HUDEP-2 (cell line): Measurements from ENCODE around the gene LIMS1.
"Not testable (repeated sequence)": the region's sequence is repeated elsewhere in the genome, so short reads cannot be mapped to it uniquely, and the experiment has no call there.

Experiments
- DNase-seq, 76 experiments: peaks; one replicate each; lab custom pipeline; 2025; ENCODE audit not compliant: unreplicated experiment in 76 of 76; lab: John Stamatoyannopoulos, UW

The LIMS1 gene

DNA sequence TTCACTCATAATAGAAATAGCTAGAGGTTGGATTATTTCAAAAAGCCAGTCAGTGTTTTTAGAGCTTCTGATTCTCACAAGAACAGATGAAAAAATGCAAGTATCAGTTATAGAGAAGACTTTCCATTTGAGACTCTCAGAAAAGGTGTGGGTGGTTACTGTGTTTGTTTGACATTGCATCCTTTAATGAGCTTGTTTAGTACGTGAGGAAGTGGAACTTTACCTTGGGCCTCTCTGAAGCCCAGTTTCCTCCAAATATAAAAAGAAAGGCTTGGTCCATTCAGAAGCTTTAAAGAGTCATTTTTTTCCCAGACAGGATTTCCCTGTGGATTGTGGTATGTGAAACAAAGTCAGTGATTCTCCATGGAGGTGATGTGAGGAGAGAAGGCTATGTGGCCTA is 95.1 kb downstream of the LIMS1 start:
- DNase-seq, result no peak

DNA sequence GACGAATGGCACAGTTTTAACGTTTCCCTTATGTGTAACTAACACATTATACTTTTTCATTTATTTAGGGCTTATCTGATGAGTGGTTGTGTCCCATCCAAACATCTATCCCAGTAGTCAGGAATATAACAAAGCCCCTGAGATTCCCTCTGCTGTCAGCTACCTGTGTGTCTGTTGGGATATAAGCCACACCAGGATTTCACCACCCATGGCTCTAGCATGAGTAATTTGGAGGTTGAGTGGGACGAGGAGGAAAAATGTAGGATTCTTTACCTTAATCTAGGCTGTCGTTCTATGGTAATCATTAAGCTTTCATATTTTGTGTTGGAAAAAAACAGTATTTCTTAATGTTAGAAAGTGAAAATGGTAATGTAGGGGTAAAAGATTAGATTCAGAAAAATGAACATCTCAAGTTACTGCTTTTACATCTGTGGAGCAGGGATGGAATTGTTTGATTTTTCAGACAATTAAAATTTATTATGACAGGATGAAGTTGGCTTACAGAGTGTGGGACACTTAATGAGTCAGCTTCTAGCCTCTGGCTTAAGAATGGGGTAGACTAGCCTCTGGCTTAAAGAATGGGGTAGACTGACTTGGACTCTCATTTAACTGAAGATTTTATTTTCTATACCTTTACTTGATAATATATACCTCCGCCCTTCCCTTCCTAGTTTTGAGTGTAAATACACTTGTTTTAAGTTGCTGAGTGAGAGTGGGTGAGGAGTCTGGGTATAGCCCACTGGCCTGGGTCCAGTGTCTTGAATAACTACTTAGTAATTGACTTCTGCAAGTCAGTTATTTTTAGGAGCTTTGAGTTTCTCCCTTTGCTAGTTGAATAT is 96.5 kb downstream of the LIMS1 start:
- DNase-seq, result no peak

DNA sequence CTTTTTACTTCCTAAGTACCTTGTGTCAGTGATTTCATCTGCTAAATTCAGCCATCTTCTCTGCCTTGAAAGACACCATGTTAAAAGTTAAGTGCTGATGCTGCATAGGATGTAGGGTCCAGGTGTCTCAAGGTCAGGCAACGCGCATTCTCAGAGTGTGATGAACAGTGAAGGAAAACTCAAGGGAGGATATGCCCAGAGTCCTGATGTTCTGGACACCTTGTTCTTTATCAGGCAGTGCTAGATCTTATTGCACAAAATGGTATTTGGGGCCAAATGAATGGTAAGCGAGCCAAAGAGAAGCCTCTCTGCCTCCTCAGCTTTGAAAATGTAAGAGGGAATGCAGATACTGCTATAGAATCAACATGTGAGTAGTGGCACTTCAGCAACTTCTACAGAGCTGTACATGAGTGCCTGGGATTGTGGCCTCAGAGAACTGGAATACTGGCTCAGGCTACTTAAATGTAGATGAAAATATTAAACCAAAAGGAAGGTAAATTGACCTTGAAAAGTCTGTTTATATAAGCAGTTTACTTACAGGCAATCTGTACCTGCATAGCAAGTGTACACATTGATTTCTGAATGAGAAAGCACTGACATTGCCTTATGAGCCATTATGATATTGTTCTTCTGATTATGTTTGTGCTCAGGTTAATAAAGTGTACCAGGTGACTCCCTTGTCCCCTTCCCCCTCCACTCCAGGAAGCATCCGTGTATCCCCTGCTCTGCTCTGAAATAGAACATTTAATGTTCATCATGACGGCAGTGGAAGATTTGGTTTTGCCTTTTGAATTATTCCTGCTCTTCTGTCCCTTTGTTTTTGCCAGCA is 98.3 kb downstream of the LIMS1 start:
- no peak for DNase-seq

DNA sequence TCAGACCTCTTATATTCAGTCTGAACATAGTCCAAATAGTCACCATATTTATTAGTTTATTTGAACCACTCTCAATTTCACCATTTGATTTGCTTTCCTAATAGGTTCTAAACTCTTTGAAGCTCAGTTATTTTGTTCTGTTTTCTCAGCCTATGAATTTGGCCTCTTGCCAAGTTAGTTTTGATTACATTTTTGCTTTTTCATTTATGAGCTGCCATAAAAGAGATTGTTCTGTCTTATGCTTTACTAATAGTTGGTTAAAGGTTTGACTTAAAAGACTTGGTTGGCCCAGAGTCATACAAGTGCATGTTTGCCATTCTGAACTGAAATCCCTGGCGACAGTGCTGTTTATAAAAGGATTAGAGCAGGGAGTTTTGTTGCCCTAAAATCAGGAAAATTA is 99.1 kb downstream of the LIMS1 start:
- DNase-seq, result no peak

DNA sequence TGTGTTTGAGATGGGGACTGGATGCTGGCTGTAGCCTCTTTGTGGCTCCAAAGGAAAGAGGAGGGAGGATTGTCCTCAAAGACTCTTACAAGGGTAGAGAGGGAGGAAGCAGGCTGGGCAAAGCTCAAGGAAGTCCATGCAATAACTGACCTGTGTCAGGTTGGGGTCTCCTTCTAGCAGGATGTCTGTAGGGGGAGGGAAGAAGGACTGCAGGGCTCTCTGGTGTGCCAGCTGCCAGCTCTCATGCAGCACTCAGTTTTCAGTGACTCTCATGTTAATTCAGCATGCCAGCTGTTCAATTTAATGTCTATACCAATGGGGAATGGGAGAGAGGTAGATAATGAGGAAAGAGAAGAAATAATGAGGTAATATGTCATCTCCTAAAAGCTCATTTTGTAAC is 99.7 kb downstream of the LIMS1 start:
- DNase-seq, result no peak

DNA sequence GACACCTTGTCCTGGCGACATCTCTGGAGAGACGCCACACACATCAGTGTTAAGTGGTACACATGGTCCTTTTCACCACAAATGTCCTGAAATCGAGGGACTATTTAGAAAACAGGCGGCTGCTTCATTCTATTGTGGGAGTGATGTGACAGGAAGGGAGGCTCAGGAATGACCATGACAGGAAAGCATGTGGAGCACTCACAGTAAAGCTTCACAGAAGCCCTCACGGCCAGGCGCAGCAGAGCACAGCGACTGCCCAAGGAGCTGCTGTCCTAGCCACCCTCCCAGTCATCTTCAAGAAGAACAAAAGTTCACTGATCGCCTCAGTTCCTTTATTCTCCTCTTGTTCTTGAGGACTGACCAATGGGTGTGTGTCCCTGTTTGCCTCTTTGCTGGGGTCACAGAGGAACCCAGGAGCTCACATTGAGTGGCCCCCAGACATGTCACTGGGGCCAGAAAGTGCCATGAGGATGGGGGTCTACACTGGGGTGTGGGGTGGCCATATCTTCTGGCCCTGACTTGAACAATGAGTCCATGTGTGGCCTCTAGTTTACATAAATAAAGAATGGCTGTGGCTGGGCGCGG is 100.4 kb downstream of the LIMS1 start:
- DNase-seq, result no peak

DNA sequence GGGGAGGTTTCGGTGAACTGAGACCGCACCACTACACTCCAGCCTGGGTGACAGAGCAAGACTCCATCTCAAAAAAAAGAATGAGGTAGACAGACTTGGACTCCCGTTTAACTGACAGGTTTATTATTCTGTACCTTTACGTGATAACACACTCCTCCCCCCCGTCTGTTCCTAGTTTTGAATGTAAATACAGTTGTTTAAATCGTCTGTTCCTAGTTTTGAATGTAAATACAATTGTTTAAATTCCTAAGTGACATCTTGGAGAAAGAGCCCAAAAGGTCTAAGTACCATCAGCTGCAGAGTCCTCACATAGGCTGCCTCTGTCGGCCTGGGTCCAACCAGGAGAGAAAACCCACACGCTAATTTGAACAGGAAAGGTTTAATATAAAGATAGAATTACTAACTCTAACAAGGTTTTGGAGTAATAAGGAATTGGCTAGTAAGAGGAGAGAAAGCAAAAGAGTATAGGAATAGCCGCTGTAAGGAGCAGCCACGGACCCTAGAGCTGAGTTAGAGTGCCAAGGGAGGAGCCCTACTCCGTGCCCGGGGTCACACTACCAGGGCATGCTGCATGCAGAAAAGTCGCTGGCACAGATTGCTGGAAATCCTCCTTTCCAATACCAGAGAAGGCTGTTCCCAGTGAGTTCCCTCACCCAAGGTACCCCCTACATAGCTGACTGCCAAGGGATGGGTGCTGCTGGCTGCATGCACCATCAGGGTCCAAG is 101.5 kb downstream of the LIMS1 start:
- no peak for DNase-seq

DNA sequence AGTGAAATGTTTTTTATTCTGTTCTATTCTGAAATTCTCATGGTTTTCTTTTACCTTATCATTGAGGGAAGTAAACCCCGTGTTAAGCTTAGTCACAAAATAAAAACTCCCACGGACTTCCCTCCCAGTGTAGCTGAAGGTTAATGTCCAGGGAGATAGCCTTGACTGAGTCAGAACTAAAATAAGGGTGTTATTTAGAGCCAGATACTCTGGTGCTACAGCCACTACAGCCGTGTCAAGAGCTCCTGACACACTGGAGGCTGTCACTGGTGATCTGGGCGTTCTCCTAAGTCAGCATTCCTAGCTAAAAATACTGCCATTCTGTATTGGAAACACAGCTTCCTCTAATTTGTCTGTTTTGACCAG is 103.0 kb downstream of the LIMS1 start:
- DNase-seq, result peak in 45 of 76 experiments; percentile 9 to 82 (median 45)

DNA sequence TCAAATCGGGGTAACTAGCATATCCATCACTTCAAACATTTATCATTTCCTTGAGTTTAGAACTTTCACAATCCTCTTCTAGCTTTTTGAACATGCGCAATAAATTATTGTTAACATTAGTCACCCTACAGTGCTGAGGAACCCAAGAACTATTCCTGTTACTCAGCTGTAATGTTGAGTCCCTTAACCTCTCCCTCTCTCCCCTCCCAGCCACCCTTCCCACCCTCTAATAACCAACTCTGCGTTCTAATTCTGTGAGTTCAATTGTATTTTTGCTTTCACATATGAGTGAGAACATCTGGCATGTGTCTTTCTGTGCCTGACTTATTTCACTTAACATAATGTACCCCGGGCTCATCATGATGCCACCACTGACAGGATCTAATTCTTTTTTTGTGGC is 106.5 kb downstream of the LIMS1 start:
- no peak for DNase-seq

DNA sequence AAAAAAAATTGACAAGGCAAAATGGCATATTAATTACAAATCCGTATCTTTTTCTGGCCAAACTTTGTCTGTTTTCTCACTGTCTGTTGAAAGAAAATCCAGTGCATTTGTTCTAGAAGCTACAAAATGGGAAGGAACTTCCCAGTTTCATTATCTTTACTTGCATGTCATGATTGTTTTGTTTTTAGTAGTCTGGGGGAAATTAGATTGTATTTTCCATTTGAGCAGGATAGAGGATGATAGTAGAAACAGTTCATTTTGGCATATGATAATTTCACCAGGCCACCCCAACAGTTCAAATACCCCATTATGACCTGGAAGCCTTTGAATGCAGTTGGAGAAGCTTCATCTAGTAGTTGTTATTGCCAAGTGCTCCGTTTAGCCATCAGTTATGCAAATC is 107.5 kb downstream of the LIMS1 start:
- DNase-seq, result no peak

DNA sequence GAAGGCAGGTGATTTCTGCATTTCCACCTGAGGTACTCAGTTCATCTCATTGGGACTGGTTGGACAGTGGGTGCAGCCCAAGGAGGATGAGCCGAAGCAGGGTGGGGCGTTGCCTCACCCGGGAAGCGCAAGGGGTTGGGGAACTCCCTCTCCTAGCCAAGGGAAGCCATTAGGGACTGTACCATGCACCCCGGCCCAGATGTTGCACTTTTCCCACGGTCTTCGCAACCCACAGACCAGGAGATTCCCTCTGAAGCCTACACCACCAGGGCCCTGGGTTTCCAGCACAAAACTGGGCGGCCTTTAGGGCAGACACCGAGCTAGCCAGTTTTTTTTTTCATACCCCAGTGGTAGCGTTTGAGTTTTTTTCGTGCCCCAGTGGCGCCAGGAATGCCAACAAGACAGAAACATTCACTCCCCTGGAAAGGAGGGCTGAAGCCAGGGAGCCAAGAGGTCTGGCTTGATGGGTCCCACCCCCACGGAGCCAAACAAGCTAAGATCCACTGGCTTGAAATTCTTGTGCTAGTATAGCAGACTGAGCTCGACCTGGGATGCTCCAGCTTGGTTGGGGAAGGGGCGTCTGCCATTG is 109.1 kb downstream of the LIMS1 start:
- DNase-seq, result no peak

DNA sequence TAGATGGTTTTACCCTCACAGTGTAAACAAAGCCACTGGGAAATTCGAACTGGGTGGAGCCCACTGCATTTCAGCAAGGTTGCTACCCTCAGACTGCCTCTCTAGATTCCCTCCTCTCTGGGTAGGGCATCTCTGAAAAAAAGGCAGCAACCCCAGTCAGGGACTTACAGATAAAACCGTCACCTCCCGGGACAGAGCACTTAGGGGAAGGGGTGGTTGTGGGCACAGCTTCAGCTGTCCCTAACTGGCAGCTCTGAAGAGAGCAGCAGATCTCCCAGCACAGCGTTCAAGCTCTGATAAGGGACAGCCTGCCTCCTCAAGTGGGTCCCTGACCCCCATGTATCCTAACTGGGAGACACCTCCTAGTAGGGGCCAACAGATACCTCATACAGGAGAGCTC is 109.6 kb downstream of the LIMS1 start:
- DNase-seq, result not testable (repeated sequence)

DNA sequence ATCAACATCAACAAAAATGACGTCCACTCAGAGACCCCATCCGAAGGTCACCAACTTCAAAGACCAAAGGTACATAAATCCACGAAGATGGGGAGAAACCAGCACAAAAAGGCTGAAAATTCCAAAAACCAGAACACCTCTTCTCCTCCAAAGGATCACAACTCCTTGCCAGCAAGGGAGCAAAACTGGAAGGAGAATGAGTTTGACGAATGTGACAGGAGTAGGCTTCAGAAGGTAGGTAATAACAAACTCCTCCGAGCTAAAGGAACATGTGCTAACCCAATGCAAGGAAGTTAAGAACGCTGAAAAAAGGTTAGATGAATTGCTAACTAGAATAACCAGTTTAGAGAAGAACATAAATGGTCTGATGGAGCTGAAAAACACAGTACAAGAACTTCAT is 110.2 kb downstream of the LIMS1 start:
- not testable (repeated sequence) for DNase-seq

DNA sequence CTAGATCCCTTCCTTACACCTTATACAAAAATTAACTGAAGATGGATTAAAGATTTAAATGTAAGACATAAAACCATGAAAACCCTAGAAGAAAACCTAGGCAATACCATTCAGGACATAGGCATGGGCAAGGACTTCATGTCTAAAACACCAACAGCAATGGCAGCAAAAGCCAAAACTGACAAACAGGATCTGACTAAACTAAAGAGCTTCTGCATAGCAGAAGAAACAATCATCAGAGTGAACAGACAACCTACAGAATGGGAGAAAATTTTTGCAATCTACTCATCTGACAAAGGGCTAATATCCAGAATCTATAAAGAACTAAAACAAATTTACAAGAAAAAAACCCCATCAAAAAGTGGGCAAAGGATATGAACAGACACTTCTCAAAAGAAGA is 114.5 kb downstream of the LIMS1 start:
- not testable (repeated sequence) for DNase-seq

DNA sequence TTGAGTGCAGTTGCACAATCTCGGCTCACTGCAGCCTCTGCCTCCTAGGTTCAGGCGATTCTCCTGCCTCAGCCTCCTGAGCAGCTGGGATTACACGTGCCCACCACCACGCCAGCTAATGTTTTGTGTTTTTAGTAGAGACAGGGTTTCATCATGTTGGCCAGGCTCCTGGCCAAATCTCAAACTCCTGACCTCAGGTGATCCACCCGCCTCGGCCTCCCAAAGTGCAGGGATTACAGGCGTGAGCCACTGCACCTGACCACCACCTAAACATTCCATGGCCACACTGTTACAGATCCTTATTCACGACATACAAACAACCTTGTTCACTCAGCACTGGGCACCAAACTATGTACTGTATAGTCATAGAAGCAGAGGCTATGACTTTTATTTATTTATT is 116.2 kb downstream of the LIMS1 start:
- not testable (repeated sequence) for DNase-seq

DNA sequence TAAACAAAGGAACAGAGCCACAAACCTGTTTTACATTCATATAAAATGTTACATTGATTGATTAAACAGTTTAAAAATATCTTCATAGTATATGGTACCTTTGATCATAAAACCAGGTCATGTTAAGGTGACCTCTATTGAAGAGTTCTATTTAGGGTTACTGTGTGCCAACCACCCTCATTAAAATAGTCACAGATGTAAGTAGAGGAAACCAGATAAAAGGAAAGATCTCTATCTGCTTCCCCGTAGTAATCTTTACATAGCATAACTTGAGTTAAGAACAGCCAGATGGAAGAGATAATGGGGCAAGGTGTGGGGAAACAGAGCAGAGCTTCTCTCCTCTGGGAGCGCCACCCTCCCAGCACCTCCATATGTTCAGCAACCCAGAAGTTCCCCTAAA is 117.2 kb downstream of the LIMS1 start:
- not testable (repeated sequence) for DNase-seq

DNA sequence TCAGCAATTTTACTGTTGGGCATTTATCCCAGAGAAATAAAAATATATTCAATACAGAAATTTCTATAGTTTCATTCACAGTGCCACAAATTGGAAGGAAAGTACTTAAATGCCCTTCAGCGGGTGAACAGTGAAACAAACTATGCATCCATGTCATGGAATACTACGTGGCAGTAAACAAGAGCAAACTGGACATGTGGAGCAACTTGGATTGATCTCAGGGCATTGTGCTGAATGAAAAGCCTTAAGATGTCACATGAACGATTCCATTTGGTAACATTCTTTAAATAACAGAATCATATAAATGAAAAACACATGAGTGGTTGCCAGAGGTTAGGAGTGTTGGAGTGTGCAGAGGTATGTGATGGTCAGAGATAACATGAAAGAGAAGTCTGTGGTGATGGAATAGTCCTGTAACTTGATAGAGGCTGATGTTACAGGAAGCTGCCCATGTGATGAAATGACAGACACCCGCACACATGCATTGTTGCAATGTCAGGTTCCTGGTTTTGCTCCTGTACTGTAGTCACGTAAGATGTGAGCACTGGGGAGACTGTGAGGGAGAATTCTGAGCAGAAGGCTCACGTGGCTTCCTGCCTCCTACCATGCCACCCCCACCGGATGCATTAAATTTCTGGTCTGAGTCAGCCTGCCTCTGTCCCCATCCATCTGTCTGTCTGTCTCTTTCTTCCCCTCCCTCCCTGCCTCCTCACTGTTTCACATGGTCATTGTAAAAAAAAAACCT is 118.1 kb downstream of the LIMS1 start:
- not testable (repeated sequence) for DNase-seq

DNA sequence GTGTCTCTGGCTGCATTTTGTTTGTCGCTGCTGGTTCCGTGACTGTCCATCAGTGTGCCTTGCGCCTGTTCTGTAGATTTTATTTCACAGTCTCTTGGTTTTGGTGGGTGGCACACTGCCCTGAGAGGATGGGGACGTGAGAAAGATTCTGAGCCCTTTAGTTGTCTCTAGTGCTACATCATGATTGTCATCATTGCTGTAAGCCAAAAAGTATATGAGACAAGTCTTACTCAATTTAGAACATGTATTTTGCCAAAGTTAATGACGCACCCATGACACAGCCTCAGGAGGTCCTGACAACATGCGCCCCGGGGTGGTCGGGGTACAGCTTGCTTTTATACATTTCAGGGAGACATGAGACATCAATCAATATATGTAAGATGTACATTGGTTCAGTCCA is 119.2 kb downstream of the LIMS1 start:
- not testable (repeated sequence) for DNase-seq

DNA sequence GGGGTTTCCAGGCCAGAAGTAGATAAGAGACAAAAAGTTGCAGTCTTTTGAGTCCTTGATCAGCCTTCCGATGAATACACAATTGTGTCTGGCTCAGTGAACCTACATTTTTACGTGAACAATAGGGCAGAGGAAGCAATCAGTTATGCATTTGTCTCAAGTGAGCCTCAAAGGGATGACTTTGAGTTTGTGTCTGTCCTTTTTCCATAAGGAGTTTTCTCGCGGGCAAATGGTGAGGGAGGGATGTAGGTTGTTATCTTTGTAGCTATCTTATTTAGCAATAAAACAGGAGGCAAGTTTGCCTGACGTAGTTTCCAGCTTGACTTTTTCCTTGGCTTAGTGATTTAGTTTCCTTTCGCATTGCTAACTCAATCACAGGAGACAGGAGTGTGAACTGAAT is 119.6 kb downstream of the LIMS1 start:
- DNase-seq, result not testable (repeated sequence)
